ENCODE measurements around the gene RNF144B. TPM values are rescaled to one million over a fixed set of nuclear protein-coding genes. Genes with fewer than 3 reads are reported as not detected.

Gene RNF144B
- total and polyA plus RNA-seq, 2 experiments from 2014 or later, result 4.2 to 9.0 TPM

GRCh38 chr6:18432619-18433018, 45.5 kb downstream of the RNF144B start (continued):
- TF ChIP-seq STAT1 (IDR thresholded peaks at IDR 0.05; ENCODE audit: unreplicated experiment) (no peak), REST (IDR thresholded peaks at IDR 0.05; ENCODE audit: unreplicated experiment) (no peak), EZH2 (IDR thresholded peaks at IDR 0.05; ENCODE audit: low read depth, unreplicated experiment) (no peak)

- H3K9me3 Mint-ChIP-seq, result no peaks in the 10 kb centered on the region
- Histone ChIP-seq H3K79me2 (replicated peaks; ENCODE audit: insufficient read depth) (no peaks in the 10 kb centered on the region), H2AFZ (no peak overlapping the region), H3K27ac (ENCODE audit: low read depth) (no peak overlapping the region), H4K20me1 (replicated peaks; ENCODE audit: insufficient read depth) (no peaks in the 10 kb centered on the region), H3K4me2 (no peak overlapping the region), H3K4me3 (no peak overlapping the region), H3K36me3 (ENCODE audit: insufficient read depth) (no peaks in the 10 kb centered on the region), H3K4me1 (ENCODE audit: insufficient read depth) (no peaks in the 10 kb centered on the region), H3K27me3 (ENCODE audit: insufficient read depth) (no peaks in the 10 kb centered on the region), H3K9me2 (ENCODE audit: insufficient read depth) (no peaks in the 10 kb centered on the region), H3F3A (replicated peaks; ENCODE audit: low read depth) (no peaks in the 10 kb centered on the region)
- H3K4me3 Mint-ChIP-seq, result no peak overlapping the region
- H3K27me3 Mint-ChIP-seq (ENCODE audit: insufficient read depth, low read depth, poor library complexity), result peaks cover 4% of the 10 kb centered on the region
- ATAC-seq (no peak), DNase-seq (ENCODE audit: low spot score) (no peak)
- peak overlapping the region; percentile 9; the same call in 1 of the 2 replicates for H3K27ac Mint-ChIP-seq
- no peaks in the 10 kb centered on the region for H3K36me3 Mint-ChIP-seq (ENCODE audit: low read depth)
- H3K4me1 Mint-ChIP-seq, result peaks cover 6% of the 10 kb centered on the region; the same call in 1 of the 3 replicates
- TF ChIP-seq STAT1 (IDR thresholded peaks at IDR 0.05; ENCODE audit: unreplicated experiment), result no peak
- no peak for TF ChIP-seq REST (IDR thresholded peaks at IDR 0.05; ENCODE audit: unreplicated experiment)
- TF ChIP-seq EZH2 (IDR thresholded peaks at IDR 0.05; ENCODE audit: low read depth, unreplicated experiment), result no peak
- TF ChIP-seq NANOG (IDR thresholded peaks at IDR 0.05; ENCODE audit: borderline replicate concordance), result no peak
- TF ChIP-seq ZNF331 (CRISPR knock-in tag; IDR thresholded peaks at IDR 0.05; ENCODE audit: low read depth), result no peak
- no peak for TF ChIP-seq CREB1 (CRISPR knock-in tag; IDR thresholded peaks at IDR 0.05; ENCODE audit: low read depth)
- no peak for TF ChIP-seq ZNF114 (CRISPR knock-in tag; IDR thresholded peaks at IDR 0.05)
- TF ChIP-seq JUNB (IDR thresholded peaks at IDR 0.05; ENCODE audit: unreplicated experiment), result no peak
- TF ChIP-seq ETS1 (IDR thresholded peaks at IDR 0.05), result no peak
- TF ChIP-seq EZH2phosphoT487 (IDR thresholded peaks at IDR 0.05; ENCODE audit: unreplicated experiment), result no peak
- no peak for TF ChIP-seq CTCF (conservative IDR thresholded peaks at IDR 0.05; ENCODE audit: low read depth in 2 of 2)
These were observed 45.9 kb downstream of the RNF144B start for GRCh38 chr6:18433059-18433458.
